IPS-11a (cell line): Measurements from ENCODE around the gene OVOL2.

Experiments used
- H3K4me3 ChIP-seq: one replicate; pipeline ENCODE4 v1.5.1; 2013; ENCODE audit warnings: low read depth, low read length, control low read depth

OVOL2 gene

DNA sequence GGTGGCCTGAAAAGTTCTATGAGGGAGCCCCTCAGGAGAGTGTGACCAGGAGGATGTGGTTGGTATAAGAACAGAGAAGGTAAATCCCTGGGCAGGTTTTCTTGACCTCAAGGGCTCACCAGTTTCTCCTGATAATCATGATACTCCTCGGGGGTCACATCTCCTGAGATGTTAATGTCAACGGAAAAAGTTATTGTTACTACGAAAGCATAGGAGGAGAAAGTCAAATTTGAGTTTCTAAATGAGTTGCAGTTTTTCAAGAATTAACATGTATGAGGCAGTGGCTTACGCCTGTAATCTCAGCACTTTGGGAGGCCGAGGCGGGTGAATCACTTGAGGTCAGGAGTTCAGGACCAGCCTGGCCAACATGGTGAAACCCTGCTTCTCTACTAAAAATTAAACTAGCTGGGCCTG lies 65.5 kb downstream of the OVOL2 start:
- H3K4me3 ChIP-seq = no peak overlapping the region

DNA sequence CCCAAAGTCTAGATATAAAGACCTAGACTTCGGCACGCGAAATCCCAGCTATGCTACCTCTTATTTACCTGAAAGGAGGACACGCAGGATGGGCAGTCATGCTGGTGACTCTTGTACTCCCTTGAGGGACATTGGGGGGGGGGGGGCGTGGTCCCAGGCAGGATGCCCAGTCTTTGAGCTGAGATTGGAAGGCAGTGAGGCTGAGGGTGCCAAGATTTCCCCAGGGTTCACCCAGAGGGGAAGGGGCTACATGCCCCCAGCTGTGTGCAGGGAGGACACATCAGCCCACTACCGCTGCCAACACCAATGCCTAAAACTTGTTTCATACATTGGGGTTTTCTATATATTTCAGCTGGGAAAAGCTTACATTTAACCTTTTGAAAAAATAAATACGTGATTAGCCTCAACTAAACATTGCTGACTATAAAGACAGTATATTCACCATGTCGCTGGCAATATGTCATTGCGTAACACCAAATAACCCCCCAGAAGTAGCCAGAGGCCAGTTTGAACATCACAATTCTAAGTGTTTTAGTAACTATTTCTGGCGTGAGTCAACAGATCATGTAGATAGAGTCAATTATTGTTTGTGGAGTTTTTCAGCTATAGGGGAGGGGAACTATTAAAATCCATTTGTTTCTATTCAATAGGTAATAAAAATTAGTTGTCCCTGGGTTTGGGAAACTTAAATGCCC lies 67.3 kb downstream of the OVOL2 start:
- no peak overlapping the region for H3K4me3 ChIP-seq

DNA sequence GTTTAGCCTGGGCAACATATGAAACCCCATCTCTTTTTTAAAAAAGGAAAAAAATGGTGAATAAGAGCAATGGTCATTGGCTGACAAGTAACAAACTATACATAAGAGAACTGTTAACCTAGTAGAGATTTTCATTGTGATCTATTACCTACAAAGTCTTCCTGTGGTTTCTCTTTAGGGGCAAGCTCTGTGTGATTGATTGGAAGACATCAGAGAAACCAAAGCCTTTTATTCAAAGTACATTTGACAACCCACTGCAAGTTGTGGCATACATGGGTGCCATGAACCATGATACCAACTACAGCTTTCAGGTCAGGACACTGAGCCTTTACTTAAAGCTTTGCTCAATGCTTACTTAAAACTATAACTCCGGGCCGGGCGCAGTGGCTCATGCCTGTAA lies 69.7 kb downstream of the OVOL2 start:
- H3K4me3 ChIP-seq = no peak overlapping the region

DNA sequence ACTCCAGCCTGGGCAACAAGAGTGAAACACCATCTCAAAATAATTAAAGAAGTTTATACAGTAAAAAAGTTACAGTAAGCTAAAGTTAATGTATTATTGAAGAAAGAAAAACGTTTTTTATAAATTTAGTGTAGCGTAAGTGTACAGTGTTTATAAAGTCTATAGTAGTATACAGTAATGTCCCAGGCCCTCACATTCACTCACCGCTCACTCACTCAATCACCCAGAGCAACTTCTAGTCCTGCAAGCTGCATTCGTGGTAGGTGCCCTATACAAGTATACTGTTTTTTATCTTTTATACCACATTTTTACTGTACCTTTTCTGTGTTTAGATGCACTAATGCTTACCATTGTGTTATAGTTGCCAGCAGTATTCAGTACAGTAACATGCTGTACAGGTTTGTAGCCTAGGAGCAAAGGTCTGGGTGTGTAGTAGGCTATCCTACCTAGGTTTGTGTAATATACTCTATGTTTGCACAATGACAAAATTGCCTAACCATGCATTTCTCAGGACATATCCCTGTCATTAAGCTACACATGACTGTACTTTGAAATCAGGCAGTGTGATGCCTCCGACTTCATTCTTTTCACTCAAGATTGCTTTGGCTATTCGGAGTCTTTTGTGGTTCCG lies 72.2 kb downstream of the OVOL2 start:
- no peak overlapping the region for H3K4me3 ChIP-seq

DNA sequence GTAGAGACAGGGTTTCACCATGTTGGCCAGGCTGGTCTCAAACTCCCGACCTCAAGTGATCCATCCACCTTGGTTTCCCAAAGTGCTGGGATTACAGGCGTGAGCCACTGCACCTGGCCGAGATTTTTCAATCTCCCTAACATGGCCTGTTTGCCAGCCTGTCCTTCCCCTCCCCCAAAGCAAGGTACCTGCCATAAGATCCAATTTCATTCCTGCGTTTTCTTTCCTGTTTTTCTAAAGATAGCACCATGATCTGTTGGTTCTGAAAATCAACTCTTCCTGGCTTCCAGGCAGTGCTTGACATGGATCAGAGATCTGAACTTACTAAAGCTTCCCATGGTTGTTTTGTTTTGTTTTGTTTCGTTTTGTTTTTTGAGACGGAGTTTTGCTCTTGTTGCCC lies 81.4 kb downstream of the OVOL2 start:
- H3K4me3 ChIP-seq = no peak overlapping the region
